Fibroblast of mammary gland (primary cell): ENCODE results near the gene PDHA1.

Experiments
- DNase-seq: peaks from one replicate; pipeline ENCODE4 v3.0.0-alpha.2; 2010; ENCODE audit warnings: low read depth
- H3K4me3 ChIP-seq: 2 replicates; pipeline ENCODE4 v1.5.1; 2011; ENCODE audit warnings: low read depth, mild to moderate bottlenecking, low read length, moderate library complexity; ENCODE audit not compliant: control insufficient read depth
- CTCF ChIP-seq: conservative IDR thresholded peaks from 2 replicates; pipeline ENCODE4 v1.5.1; 2011; ENCODE audit warnings: low read depth, low read length, inconsistent platforms; ENCODE audit not compliant: control insufficient read depth, insufficient read depth

Gene PDHA1

GRCh38 chrX:19386679-19387078 is 43.0 kb downstream of the PDHA1 start:
- no peak for DNase-seq
- H3K4me3 ChIP-seq, result no peak overlapping the region
- no peak for TF ChIP-seq CTCF

- TF ChIP-seq CTCF, result no peak
- no peak for DNase-seq
- no peak overlapping the region for H3K4me3 ChIP-seq
These were observed 44.4 kb downstream of the PDHA1 start for GRCh38 chrX:19388064-19388679.

- H3K4me3 ChIP-seq, result no peak overlapping the region
- no peak for DNase-seq
- no peak for TF ChIP-seq CTCF
These were observed 45.0 kb downstream of the PDHA1 start for GRCh38 chrX:19388741-19389140.

- no peak overlapping the region for H3K4me3 ChIP-seq
- no peak for TF ChIP-seq CTCF
- no peak for DNase-seq
These were observed 45.6 kb downstream of the PDHA1 start for GRCh38 chrX:19389227-19389845.

GRCh38 chrX:19392078-19392477 is 48.4 kb downstream of the PDHA1 start:
- no peak for DNase-seq
- H3K4me3 ChIP-seq, result no peak overlapping the region
- no peak for TF ChIP-seq CTCF

GRCh38 chrX:19392703-19393102 is 49.0 kb downstream of the PDHA1 start:
- no peak for TF ChIP-seq CTCF
- no peak overlapping the region for H3K4me3 ChIP-seq
- DNase-seq, result no peak
